H1 (cell line): Measurements from ENCODE around the gene WDR38. TPM values are rescaled to one million over a fixed set of nuclear protein-coding genes. Genes with fewer than 3 reads are reported as not detected.

Experiments used
- CHD7 ChIP-seq: fragments of 300-600 bp; sonication (generic); IDR thresholded peaks from 2 replicates; pipeline ENCODE4 v1.7.1; 2012; ENCODE audit warnings: low read length, moderate library complexity, mild to moderate bottlenecking, inconsistent platforms; ENCODE audit not compliant: insufficient replicate concordance
- POLR2AphosphoS5 ChIP-seq: IDR thresholded peaks from 2 replicates; pipeline ENCODE4 v1.6.1; 2011; ENCODE audit warnings: low read depth, low read length
- YY1 ChIP-seq: IDR thresholded peaks from 2 replicates; pipeline ENCODE4 v1.6.1; 2011; ENCODE audit warnings: low read depth, mild to moderate bottlenecking, low read length
- polyA plus RNA-seq, 7 experiments: library from polyadenylated mRNA; depleted of rRNA in 3 of 7; stranded (reverse) in 5 of 7; unstranded in 2 of 7; fragments of >200 nt in 5 of 7; fragments of 200-250 nt in 2 of 7; gene quantifications; 1 replicate in 5 of 7; 2 replicates in 1 of 7; 4 replicates in 1 of 7; pipeline versions ENCODE4 v1.2.1 to v1.2.3, GENCODE V29; 2011 to 2013; ENCODE audit warnings: missing spikeins in 2 of 7, mixed read lengths in 2 of 7
- total RNA-seq: library from RNA; stranded (reverse); fragmentation: NEBNext Ultra II Directional; extraction: Animal tissue kit (Norgen Biotek cat#: 25700); gene quantifications from 2 replicates; pipeline ENCODE4 v1.2.1, GENCODE V29; 2021

Gene WDR38
- total and polyA plus RNA-seq, 2 of the 8 experiments (the other 6 are each of a cell fraction or from before 2014, with no cell fraction given), result not detected

- TF ChIP-seq CHD7 (no peak), POLR2AphosphoS5 (peak; percentile 47; the same call in 1 of the 2 replicates), YY1 (no peak)
Measured at GRCh38 chr9:124855944-124856765, 2.9 kb downstream of the WDR38 start (continued).
